Thoracic aorta (tissue), 2 donors: ENCODE results near the gene LRRC8D. TPM values are rescaled to one million over a fixed set of nuclear protein-coding genes. Genes with fewer than 3 reads are reported as not detected.

ENCODE experiments used
- ATAC-seq: fragments of 150-250 bp; one replicate; pipeline ENCODE4 v1.8.0; 2017; ENCODE audit warnings: low read depth; ENCODE audit not compliant: insufficient number of reproducible peaks, low FRiP score
- DNase-seq: peaks from one replicate; pipeline ENCODE4 v3.0.0-alpha.2; 2020; ENCODE audit warnings: low spot score
- H3K27ac ChIP-seq, 2 donors: fragments of 200-600 bp; sonication (generic); 1 replicate in 1 of 2; 2 replicates in 1 of 2; pipeline ENCODE4 v1.5.1; 2016; ENCODE audit warnings: mild to moderate bottlenecking in 2 of 2, moderate library complexity in 2 of 2
- H3K27me3 ChIP-seq: fragments of 200-600 bp; sonication (generic); replicated peaks from 2 replicates; pipeline ENCODE4 v1.6.0; 2016; ENCODE audit warnings: mild to moderate bottlenecking; ENCODE audit not compliant: insufficient read depth
- H3K36me3 ChIP-seq: fragments of 200-600 bp; sonication (generic); one replicate; pipeline ENCODE4 v1.5.1; 2016
- H3K4me1 ChIP-seq, 2 donors: fragments of 200-600 bp; sonication (generic); 1 replicate in 1 of 2; 2 replicates in 1 of 2; pipeline versions ENCODE4 v1.5.1 to v1.6.0; 2016; ENCODE audit warnings: low read depth in 2 of 2, mild to moderate bottlenecking in 1 of 2; ENCODE audit not compliant: control insufficient read depth in 1 of 2
- H3K4me3 ChIP-seq: fragments of 200-600 bp; sonication (generic); 2 replicates; pipeline ENCODE4 v1.5.1; 2016; ENCODE audit warnings: mild to moderate bottlenecking
- H3K9me3 ChIP-seq: fragments of 200-600 bp; sonication (generic); 2 replicates; pipeline ENCODE4 v1.5.1; 2016
- total RNA-seq, 2 donors: library from RNA; depleted of rRNA; stranded (reverse); fragments of >200 nt; gene quantifications; one replicate each; pipeline versions ENCODE4 v1.1.0 to v1.2.3, GENCODE V29; 2016
- TF ChIP-seq, protein P1 (sequence below): fragments of 200-600 bp; sonication (generic); IDR thresholded peaks from one replicate; pipeline ENCODE4 v1.5.1; 2019; ENCODE audit warnings: antibody characterized with exemption

The LRRC8D gene
- total RNA-seq, 2 donors from 2014 or later: 8.8 to 10.7 TPM

DNA sequence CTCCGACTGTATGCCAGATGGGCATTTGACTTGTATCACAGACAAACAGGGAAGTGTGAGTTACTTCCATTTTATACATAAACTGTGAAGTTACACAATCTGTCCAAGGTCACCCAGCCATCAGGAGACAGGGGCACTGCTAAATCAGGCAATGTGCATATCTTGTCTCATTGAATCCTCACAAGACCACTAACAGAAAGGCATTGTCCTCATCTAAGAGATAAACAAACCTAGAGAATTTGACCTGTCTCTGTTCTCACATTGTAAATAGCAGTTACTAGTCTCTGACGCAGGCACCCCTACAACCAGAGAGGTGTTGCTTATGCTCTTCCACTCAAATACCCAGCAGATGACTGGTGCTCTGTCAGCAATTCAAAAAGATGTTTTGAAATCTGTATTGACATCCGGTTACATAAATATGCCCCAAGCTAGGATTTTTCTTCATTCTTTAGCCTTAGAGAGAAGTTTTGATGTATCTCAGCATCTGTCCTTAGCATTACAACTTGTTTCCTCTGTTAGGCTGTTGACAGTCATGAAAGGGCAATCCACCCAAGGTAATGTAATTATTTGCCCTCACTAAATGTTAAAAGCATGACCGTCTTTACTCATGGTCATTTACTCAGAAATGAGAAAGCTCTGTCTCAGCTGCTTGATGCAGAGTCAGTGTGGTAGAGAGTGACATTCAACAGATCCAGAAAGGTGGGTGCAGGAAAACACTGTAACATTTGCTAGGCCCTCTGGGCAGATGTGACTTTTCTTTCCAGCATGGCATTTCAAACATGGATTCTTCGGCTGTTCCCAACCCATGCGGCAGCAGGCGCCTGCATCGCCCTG lies 122.2 kb downstream of the LRRC8D start:
- DNase-seq (no peak), ATAC-seq (no peak)
- H3K4me3 ChIP-seq: no peak overlapping the region
- H3K36me3 ChIP-seq: no peaks in the 10 kb centered on the region
- H3K27ac ChIP-seq: no peak overlapping the region
- TF ChIP-seq, protein P1, sequence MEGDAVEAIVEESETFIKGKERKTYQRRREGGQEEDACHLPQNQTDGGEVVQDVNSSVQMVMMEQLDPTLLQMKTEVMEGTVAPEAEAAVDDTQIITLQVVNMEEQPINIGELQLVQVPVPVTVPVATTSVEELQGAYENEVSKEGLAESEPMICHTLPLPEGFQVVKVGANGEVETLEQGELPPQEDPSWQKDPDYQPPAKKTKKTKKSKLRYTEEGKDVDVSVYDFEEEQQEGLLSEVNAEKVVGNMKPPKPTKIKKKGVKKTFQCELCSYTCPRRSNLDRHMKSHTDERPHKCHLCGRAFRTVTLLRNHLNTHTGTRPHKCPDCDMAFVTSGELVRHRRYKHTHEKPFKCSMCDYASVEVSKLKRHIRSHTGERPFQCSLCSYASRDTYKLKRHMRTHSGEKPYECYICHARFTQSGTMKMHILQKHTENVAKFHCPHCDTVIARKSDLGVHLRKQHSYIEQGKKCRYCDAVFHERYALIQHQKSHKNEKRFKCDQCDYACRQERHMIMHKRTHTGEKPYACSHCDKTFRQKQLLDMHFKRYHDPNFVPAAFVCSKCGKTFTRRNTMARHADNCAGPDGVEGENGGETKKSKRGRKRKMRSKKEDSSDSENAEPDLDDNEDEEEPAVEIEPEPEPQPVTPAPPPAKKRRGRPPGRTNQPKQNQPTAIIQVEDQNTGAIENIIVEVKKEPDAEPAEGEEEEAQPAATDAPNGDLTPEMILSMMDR: no peak
- H3K27me3 ChIP-seq: no peaks in the 10 kb centered on the region
- H3K4me1 ChIP-seq: peaks cover 0 to 3% of the 10 kb centered on the region in 2 donors
- no peaks in the 10 kb centered on the region for H3K9me3 ChIP-seq

DNA sequence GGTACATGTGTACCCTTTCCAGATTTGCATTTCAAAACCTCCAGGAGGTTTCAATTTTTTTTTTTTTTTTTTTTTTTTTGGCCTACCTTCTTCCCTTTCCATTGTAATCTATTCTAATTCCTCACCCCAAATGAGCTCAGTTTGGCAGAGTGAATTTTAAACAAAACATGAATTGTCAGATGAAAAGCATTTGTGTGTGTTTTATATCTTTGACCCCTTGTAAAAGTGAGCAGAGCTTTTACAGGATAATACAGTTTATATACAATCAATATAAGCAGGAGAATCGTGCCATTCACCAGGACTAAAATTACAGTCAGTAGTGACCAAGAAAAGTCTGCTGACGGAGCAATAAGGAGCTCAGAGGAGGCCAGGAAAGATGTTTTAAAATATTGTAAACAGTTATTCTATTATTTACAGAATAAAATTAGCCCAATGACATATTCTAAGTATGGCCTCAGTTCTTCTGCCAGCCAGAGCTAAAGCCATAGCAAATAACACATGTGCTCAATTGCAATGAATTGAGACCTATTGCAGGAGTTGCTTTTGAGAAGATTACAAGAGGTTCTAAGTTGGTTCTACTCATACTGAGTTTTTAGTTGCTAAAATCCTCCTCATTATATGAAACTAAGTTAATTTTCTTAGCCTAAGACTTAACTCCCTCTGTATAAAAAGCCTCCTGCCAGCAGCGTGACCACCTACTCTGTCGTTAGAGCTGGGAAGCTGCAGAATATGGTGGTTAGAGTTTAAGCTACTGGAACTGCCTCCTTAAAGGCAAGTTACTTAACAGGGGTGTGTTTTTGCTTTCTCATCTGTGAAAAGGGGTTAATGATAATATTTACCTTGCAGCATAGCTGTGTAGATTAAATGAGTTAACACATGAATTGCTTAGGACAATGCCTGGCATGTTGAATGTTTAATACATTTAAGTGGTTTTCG lies 123.3 kb downstream of the LRRC8D start:
- peaks cover 0 to 3% of the 10 kb centered on the region in 2 donors for H3K4me1 ChIP-seq
- ATAC-seq: no peak
- DNase-seq: no peak
- TF ChIP-seq, protein P1: no peak
- no peak overlapping the region for H3K4me3 ChIP-seq
- no peak overlapping the region for H3K27ac ChIP-seq
- H3K27me3 ChIP-seq: no peaks in the 10 kb centered on the region
- no peaks in the 10 kb centered on the region for H3K36me3 ChIP-seq
- H3K9me3 ChIP-seq: no peaks in the 10 kb centered on the region

DNA sequence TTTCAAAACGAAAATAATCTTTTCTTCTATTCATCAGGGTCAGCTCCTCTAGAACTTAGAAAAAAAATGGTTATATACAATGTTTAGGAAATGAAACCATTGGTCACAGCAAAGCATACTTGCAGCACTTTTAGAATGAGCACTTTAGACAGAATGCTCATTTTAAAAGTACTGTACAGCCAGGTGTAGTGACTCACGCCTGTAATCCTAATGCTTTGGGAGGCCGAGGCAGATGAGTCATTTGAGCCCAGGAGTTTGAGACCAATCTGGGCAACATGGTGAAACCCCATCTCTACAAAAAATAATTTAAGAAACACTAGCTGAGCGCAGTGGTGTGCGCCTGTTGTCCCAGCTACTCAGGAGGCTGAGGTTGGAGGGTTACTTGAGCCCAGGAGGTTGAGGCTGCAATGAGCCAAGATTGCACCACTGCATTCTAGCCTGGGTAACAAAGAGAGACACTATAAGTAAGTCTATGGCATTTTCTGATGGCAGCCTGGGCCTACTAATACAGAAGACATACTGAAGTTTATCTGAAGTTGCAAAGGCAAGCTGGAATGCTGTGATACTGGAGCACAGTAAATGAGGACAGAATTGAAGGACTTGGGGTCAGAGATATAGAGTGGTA lies 125.1 kb downstream of the LRRC8D start:
- no peaks in the 10 kb centered on the region for H3K9me3 ChIP-seq
- DNase-seq: no peak
- no peak for ATAC-seq
- TF ChIP-seq, protein P1: no peak
- peaks cover 0 to 3% of the 10 kb centered on the region in 2 donors for H3K4me1 ChIP-seq
- H3K27ac ChIP-seq: no peak overlapping the region
- H3K36me3 ChIP-seq: no peaks in the 10 kb centered on the region
- no peaks in the 10 kb centered on the region for H3K27me3 ChIP-seq
- H3K4me3 ChIP-seq: no peak overlapping the region

DNA sequence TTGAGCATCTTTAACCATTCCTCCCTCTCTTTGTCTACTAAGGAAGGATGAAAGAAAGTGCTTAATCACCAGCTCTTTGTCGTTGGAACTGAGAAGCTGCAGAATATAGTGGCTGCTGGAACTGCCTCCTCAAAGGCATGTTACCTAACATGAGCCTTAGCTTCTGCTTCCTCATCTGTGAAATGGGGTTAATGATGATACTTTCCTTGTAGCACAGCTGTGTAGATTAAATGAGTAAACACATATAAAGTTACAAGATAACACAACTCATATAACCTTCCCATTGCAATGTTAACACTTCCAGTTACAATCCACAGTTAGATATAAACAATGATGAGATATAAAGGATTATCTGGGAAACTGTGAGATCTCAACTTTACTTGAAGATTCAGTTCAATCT lies 125.7 kb downstream of the LRRC8D start:
- H3K27me3 ChIP-seq: no peaks in the 10 kb centered on the region
- no peaks in the 10 kb centered on the region for H3K36me3 ChIP-seq
- peaks cover 0 to 3% of the 10 kb centered on the region in 2 donors for H3K4me1 ChIP-seq
- DNase-seq (no peak), ATAC-seq (no peak)
- TF ChIP-seq, protein P1: no peak
- no peak overlapping the region for H3K4me3 ChIP-seq
- H3K27ac ChIP-seq: no peak overlapping the region
- no peaks in the 10 kb centered on the region for H3K9me3 ChIP-seq
